GM12878 (cell line): Measurements from ENCODE around the gene BAIAP2L1. TPM values are rescaled to one million over a fixed set of nuclear protein-coding genes. Genes with fewer than 3 reads are reported as not detected.

ENCODE experiments used
- ATAC-seq: fragments of 200-7000 bp; cut with Tn5 transposase; 3 replicates; pipeline ENCODE4 v1.9.1; 2020; ENCODE audit warnings: mild to moderate bottlenecking, moderate library complexity
- BruUV-seq: library from RNA; stranded (reverse); fragments of 400-500 nt; replicated peaks from 2 replicates; lab custom pipeline; 2021; lab: Mats Ljungman, UMichigan
- CTCF ChIA-PET: fragments of 300-600 bp; sonication (Branson Sonifier 250); formaldehyde crosslinking; extraction: SDS; loops from one replicate; lab custom pipeline; 2021; ENCODE audit warnings: inconsistent platforms; lab: Yijun Ruan, JAX
- POLR2A ChIA-PET: fragments of 350-600 bp; formaldehyde crosslinking; extraction: SDS; loops from one replicate; lab custom pipeline; 2021; ENCODE audit warnings: inconsistent platforms; lab: Charles Lee
- RAD21 ChIA-PET: fragments of 300-600 bp; sonication (Branson Sonifier 250); formaldehyde crosslinking; loops from one replicate; lab custom pipeline; 2023; ENCODE audit warnings: antibody characterized with exemption; ENCODE audit not compliant: unreplicated experiment; lab: Charles Lee
- SMC1A ChIA-PET: fragments of 300-600 bp; sonication (Branson Sonifier 250); formaldehyde crosslinking; loops from one replicate; lab custom pipeline; 2023; ENCODE audit not compliant: unreplicated experiment, uncharacterized antibody; lab: Charles Lee
- DNase-seq: peaks from one replicate; pipeline ENCODE4 v3.0.0-alpha.2; 2011; ENCODE audit warnings: low read depth, low spot score
- FAIRE-seq: peaks from 3 replicates; lab custom pipeline; 2011; peaks lifted over from hg19 to GRCh38; lab: Jason Lieb, UNC
- H2AFZ ChIP-seq: 2 replicates; pipeline ENCODE4 v1.6.0; 2011; ENCODE audit warnings: low read depth, low read length, control low read depth; ENCODE audit not compliant: control insufficient read depth
- H3K27ac ChIP-seq: 2 replicates; pipeline ENCODE4 v1.5.1; 2011; ENCODE audit warnings: control low read depth; ENCODE audit not compliant: control insufficient read depth, insufficient read depth
- H3K27me3 ChIP-seq, 2 experiments: replicated peaks in 1 of 2; 2 replicates each; pipeline versions ENCODE4 v1.6.0 to v1.6.1; 2011; ENCODE audit warnings: low read length in 1 of 2; ENCODE audit not compliant: control insufficient read depth in 2 of 2, insufficient read depth in 2 of 2
- H3K36me3 ChIP-seq, 2 experiments: 2 replicates each; pipeline ENCODE4 v1.5.1; 2011; ENCODE audit warnings: low read length in 1 of 2; ENCODE audit not compliant: control insufficient read depth in 2 of 2, insufficient read depth in 2 of 2
- H3K4me1 ChIP-seq: 2 replicates; pipeline ENCODE4 v1.6.1; 2011; ENCODE audit warnings: mild to moderate bottlenecking, low read length, moderate library complexity, mixed read lengths; ENCODE audit not compliant: control insufficient read depth, insufficient read depth
- H3K4me2 ChIP-seq: 2 replicates; pipeline ENCODE4 v1.6.0; 2011; ENCODE audit warnings: control low read depth; ENCODE audit not compliant: control insufficient read depth, insufficient read depth
- H3K4me3 ChIP-seq: fragments of 200-600 bp; sonication (generic); 2 replicates; pipeline ENCODE4 v1.5.1; 2016
- H3K79me2 ChIP-seq: 2 replicates; pipeline ENCODE4 v1.6.0; 2011; ENCODE audit warnings: low read length; ENCODE audit not compliant: control insufficient read depth, insufficient read depth
- H3K9ac ChIP-seq: 2 replicates; pipeline ENCODE4 v1.8.0; 2011; ENCODE audit warnings: low read length, control low read depth, mixed read lengths; ENCODE audit not compliant: control insufficient read depth, insufficient read depth
- H3K9me3 ChIP-seq: replicated peaks from 3 replicates; pipeline ENCODE4 v1.5.1; 2011; ENCODE audit warnings: mild to moderate bottlenecking, low read length; ENCODE audit not compliant: control insufficient read depth, insufficient read depth
- H4K20me1 ChIP-seq: 2 replicates; pipeline ENCODE4 v1.6.0; 2011; ENCODE audit not compliant: control insufficient read depth, insufficient read depth
- CREM ChIP-seq: IDR thresholded peaks from 2 replicates; pipeline ENCODE4 v1.6.1; 2014; ENCODE audit warnings: antibody characterized with exemption, low read depth
- FOS ChIP-seq: IDR thresholded peaks from 3 replicates; pipeline ENCODE4 v1.6.1; 2011; ENCODE audit warnings: borderline replicate concordance; ENCODE audit not compliant: insufficient read length; ENCODE audit errors: extremely low read depth
- LARP7 ChIP-seq: fragments of 450-650 bp; IDR thresholded peaks from 2 replicates; pipeline ENCODE4 v1.6.1; 2017; ENCODE audit warnings: mild to moderate bottlenecking
- POLR2AphosphoS5 ChIP-seq: IDR thresholded peaks from 2 replicates; pipeline ENCODE4 v1.6.1; 2011; ENCODE audit warnings: mild to moderate bottlenecking, low read length, inconsistent platforms
- SIN3A ChIP-seq: IDR thresholded peaks from 2 replicates; pipeline ENCODE4 v1.6.1; 2012; ENCODE audit warnings: low read depth, low read length, improper control_type of control experiment
- SMAD5 ChIP-seq: IDR thresholded peaks from 2 replicates; pipeline ENCODE4 v1.6.1; 2016; ENCODE audit warnings: antibody characterized with exemption, low read depth
- ZZZ3 ChIP-seq: IDR thresholded peaks from 2 replicates; pipeline ENCODE4 v1.6.1; 2011; ENCODE audit warnings: low read depth; ENCODE audit not compliant: control insufficient read depth, insufficient read length
- WGBS: methylation state at CpG from one replicate; pipeline ENCODE4 v1.1.6; 2016; ENCODE audit warnings: low lambda C conversion rate; ENCODE audit not compliant: insufficient replicate concordance, insufficient coverage; ENCODE audit errors: missing lambda C conversion rate; 5-methylcytosine and 5-hydroxymethylcytosine counted together
- in situ Hi-C: fragments of 300-500 bp; cut with MboI; formaldehyde crosslinking; loops from 9 replicates; pipeline ENCODE4 v1.14.3; 2018; ENCODE audit warnings: mixed read lengths
- intact Hi-C: fragments of 100-400 bp; cut with micrococcal nuclease; formaldehyde crosslinking; loops from one replicate; pipeline ENCODE4 v1.14.2; 2022; ENCODE audit not compliant: unreplicated experiment
- polyA plus RNA-seq, 11 experiments: library from polyadenylated mRNA; depleted of rRNA in 4 of 11; unstranded in 6 of 11; stranded (reverse) in 5 of 11; fragments of >200 nt; fragmentation: Nextera tagmentation in 4 of 11; fragmentation: Illumina TruSeq in 1 of 11; extraction: Ambion mirVana in 4 of 11; extraction: Trizol in 1 of 11; gene quantifications; 1 replicate in 1 of 11; 2 replicates in 10 of 11; pipeline versions ENCODE4 v1.2.1 to v1.2.3, GENCODE V29; 2011 to 2016; ENCODE audit warnings: inconsistent platforms in 2 of 11, missing spikeins in 2 of 11, low read depth in 1 of 11
- total RNA-seq, 4 experiments: library from RNA; depleted of rRNA in 3 of 4; stranded (reverse); fragments of >200 nt in 3 of 4; fragmentation: Illumina TruSeq in 1 of 4; extraction: Trizol in 1 of 4; gene quantifications; 2 replicates each; pipeline versions ENCODE4 v1.2.1 to v1.2.3, GENCODE V29; 2013 to 2021
- TF ChIP-seq, protein P1 (sequence below): fragments of 450-650 bp; IDR thresholded peaks from 2 replicates; pipeline ENCODE4 v1.6.1; 2018; ENCODE audit warnings: borderline replicate concordance, mild to moderate bottlenecking; ENCODE audit not compliant: partially characterized antibody
- TF ChIP-seq, protein P2 (sequence below): IDR thresholded peaks from 2 replicates; pipeline ENCODE4 v1.6.1; 2012; ENCODE audit warnings: low read depth, low read length, improper control_type of control experiment
- TF ChIP-seq, protein P3 (sequence below): fragments of 450-650 bp; IDR thresholded peaks from 2 replicates; pipeline ENCODE4 v1.6.1; 2017; ENCODE audit warnings: mild to moderate bottlenecking, moderate library complexity
- TF ChIP-seq, protein P4 (sequence below): fragments of 450-650 bp; IDR thresholded peaks from 2 replicates; pipeline ENCODE4 v1.6.1; 2016; ENCODE audit warnings: mild to moderate bottlenecking

Gene BAIAP2L1
- total and polyA plus RNA-seq, 10 of the 15 experiments (the other 5 are each of a cell fraction or from before 2014, with no cell fraction given) = 8.9 to 60.2 (median 35.7) TPM

DNA sequence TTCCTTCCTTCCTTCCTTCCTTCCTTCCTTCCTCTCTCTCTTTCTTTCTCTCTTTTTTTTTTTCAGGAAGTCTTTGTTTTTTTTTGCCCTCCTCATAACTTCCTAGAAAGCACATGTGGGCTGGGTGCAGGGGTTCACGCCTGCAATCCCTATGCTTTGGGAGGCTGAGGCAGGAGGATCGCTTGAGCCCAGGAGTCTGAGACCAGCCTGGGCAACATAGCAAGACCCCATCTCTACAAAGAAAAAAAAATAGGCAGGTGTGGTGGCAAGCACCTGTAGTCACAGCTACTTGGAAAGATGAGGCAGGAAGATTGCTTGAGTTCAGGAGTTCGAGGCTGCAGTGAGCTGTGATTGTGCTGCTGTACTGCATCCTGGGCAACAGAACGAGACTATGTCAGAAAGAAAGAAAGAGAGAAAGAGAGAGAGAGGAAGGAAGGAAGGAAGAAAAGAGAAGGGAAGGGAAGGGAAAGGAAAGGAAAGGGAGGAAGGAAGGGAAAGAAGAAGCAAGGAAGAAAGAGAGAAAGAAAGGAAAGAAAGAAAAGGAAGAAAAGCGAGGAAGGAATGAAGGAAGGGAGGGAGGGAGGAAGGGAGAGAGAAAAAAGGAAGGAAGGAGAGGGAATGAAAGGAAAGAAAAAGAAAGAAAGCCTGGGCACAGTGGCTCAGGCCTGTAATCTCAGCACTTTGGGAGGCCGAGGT is 13.5 kb upstream of the BAIAP2L1 start:
- FAIRE-seq = no peak
- RAD21 ChIA-PET = no interaction called here
- Histone ChIP-seq H3K4me1 (peaks cover 6% of the 10 kb centered on the region; the same call in 1 of the 2 replicates), H3K9me3 (no peaks in the 10 kb centered on the region), H3K36me3 (no peaks in the 10 kb centered on the region), H2AFZ (no peak overlapping the region), H3K4me2 (no peak overlapping the region), H3K79me2 (no peaks in the 10 kb centered on the region), H3K27ac (no peak overlapping the region), H3K4me3 (no peak overlapping the region), H3K9ac (no peak overlapping the region), H3K27me3 (0 out of 4 replicates have a peak, but pooled peaks cover 0 to 3% of the 10 kb centered on the region in 2 experiments), H4K20me1 (no peaks in the 10 kb centered on the region)
- DNase-seq = no peak
- intact Hi-C loops = no loop called here
- whole genome bisulfite sequencing = 49% methylated on average over 5 of the region's 6 CpGs
- ATAC-seq = no peak
- in situ Hi-C loops = no loop called here
- CTCF ChIA-PET = interaction anchor here (0.6 to 0.7 kb wide), 3 partner anchors 22 to 326 kb away, joined by 3 to 4 read pairs (median 3); no protein-coding TSS in a partner anchor
- TF ChIP-seq, protein P1, sequence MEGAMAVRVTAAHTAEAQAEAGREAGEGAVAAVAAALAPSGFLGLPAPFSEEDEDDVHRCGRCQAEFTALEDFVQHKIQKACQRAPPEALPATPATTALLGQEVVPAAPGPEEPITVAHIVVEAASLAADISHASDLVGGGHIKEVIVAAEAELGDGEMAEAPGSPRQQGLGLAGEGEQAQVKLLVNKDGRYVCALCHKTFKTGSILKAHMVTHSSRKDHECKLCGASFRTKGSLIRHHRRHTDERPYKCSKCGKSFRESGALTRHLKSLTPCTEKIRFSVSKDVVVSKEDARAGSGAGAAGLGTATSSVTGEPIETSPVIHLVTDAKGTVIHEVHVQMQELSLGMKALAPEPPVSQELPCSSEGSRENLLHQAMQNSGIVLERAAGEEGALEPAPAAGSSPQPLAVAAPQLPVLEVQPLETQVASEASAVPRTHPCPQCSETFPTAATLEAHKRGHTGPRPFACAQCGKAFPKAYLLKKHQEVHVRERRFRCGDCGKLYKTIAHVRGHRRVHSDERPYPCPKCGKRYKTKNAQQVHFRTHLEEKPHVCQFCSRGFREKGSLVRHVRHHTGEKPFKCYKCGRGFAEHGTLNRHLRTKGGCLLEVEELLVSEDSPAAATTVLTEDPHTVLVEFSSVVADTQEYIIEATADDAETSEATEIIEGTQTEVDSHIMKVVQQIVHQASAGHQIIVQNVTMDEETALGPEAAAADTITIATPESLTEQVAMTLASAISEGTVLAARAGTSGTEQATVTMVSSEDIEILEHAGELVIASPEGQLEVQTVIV = no peak
- TF ChIP-seq SIN3A (no peak), ZZZ3 (no peak), CREM (no peak), LARP7 (no peak), SMAD5 (no peak), POLR2AphosphoS5 (no peak), FOS (no peak)
- TF ChIP-seq, protein P2, sequence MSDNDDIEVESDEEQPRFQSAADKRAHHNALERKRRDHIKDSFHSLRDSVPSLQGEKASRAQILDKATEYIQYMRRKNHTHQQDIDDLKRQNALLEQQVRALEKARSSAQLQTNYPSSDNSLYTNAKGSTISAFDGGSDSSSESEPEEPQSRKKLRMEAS = no peak
- TF ChIP-seq, protein P3, sequence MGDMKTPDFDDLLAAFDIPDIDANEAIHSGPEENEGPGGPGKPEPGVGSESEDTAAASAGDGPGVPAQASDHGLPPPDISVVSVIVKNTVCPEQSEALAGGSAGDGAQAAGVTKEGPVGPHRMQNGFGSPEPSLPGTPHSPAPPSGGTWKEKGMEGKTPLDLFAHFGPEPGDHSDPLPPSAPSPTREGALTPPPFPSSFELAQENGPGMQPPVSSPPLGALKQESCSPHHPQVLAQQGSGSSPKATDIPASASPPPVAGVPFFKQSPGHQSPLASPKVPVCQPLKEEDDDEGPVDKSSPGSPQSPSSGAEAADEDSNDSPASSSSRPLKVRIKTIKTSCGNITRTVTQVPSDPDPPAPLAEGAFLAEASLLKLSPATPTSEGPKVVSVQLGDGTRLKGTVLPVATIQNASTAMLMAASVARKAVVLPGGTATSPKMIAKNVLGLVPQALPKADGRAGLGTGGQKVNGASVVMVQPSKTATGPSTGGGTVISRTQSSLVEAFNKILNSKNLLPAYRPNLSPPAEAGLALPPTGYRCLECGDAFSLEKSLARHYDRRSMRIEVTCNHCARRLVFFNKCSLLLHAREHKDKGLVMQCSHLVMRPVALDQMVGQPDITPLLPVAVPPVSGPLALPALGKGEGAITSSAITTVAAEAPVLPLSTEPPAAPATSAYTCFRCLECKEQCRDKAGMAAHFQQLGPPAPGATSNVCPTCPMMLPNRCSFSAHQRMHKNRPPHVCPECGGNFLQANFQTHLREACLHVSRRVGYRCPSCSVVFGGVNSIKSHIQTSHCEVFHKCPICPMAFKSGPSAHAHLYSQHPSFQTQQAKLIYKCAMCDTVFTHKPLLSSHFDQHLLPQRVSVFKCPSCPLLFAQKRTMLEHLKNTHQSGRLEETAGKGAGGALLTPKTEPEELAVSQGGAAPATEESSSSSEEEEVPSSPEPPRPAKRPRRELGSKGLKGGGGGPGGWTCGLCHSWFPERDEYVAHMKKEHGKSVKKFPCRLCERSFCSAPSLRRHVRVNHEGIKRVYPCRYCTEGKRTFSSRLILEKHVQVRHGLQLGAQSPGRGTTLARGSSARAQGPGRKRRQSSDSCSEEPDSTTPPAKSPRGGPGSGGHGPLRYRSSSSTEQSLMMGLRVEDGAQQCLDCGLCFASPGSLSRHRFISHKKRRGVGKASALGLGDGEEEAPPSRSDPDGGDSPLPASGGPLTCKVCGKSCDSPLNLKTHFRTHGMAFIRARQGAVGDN = no peak
- TF ChIP-seq, protein P4, sequence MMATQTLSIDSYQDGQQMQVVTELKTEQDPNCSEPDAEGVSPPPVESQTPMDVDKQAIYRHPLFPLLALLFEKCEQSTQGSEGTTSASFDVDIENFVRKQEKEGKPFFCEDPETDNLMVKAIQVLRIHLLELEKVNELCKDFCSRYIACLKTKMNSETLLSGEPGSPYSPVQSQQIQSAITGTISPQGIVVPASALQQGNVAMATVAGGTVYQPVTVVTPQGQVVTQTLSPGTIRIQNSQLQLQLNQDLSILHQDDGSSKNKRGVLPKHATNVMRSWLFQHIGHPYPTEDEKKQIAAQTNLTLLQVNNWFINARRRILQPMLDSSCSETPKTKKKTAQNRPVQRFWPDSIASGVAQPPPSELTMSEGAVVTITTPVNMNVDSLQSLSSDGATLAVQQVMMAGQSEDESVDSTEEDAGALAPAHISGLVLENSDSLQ = no peak
- no TSS peak for BruUV-seq
- SMC1A ChIA-PET = interaction anchor here (0.7 kb wide), 1 partner anchor 8 kb away, joined by 5 read pairs; no protein-coding TSS in a partner anchor
- POLR2A ChIA-PET = no interaction called here
